Liver (tissue), 3 donors: ENCODE data around the gene RAPGEF2.

Experiments used
- CTCF ChIP-seq: fragments of 150-350 bp; IDR thresholded peaks from 2 replicates; pipeline ENCODE4 v1.5.1; 2017; ENCODE audit warnings: improper control_type of control experiment, low read depth, low read length; ENCODE audit not compliant: missing input control
- GABPA ChIP-seq, 2 donors: IDR thresholded peaks in 1 of 2; conservative IDR thresholded peaks in 1 of 2; 2 replicates each; pipeline ENCODE4 v1.6.1; 2016; ENCODE audit warnings: antibody characterized with exemption in 2 of 2, mild to moderate bottlenecking in 1 of 2, moderate library complexity in 1 of 2
- JUND ChIP-seq, 2 donors: IDR thresholded peaks; 2 replicates each; pipeline ENCODE4 v1.6.1; 2016; ENCODE audit warnings: antibody characterized with exemption in 2 of 2
- RAD21 ChIP-seq, 2 donors: IDR thresholded peaks; 2 replicates each; pipeline ENCODE4 v1.6.1; 2016; ENCODE audit warnings: antibody characterized with exemption in 2 of 2, mild to moderate bottlenecking in 2 of 2
- SP1 ChIP-seq: IDR thresholded peaks from 2 replicates; pipeline ENCODE4 v1.6.1; 2018; ENCODE audit warnings: antibody characterized with exemption, mild to moderate bottlenecking
- TAF1 ChIP-seq: conservative IDR thresholded peaks from 2 replicates; pipeline ENCODE4 v1.6.1; 2016; ENCODE audit warnings: antibody characterized with exemption, mild to moderate bottlenecking
- TF ChIP-seq, protein P1 (sequence below): IDR thresholded peaks from 2 replicates; pipeline ENCODE4 v1.6.1; 2016; ENCODE audit warnings: antibody characterized with exemption
- donor health status: healthy.
- donor health status: healthy.

DNA sequence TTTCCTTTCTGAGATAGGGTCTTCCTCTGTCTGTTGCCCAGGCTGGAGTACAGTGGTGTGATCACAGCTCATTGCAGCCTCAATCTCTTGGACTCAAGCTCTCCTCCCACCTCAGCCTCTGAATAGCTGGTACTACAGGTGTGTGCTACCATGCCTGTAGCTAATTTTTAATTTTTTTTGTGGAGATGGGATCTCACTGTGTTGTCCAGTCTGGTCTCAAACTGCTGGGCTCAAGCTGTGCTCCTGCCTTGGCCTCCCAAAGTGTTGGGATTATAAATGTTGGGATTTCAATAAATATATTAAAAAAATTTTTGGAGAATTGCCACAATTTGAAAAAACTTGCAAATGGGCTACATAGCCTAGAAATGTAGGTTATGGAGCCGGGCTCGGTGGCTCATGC lies 18.5 kb downstream of the RAPGEF2 start:
- TF ChIP-seq CTCF (no peak), SP1 (no peak), RAD21 (IDR thresholded peaks at IDR 0.05) (no peak), GABPA (IDR thresholded peaks at IDR 0.05 in 1 of 2, conservative IDR thresholded peaks at IDR 0.05 in 1 of 2) (no peak), TAF1 (no peak), JUND (IDR thresholded peaks at IDR 0.05) (no peak)
- TF ChIP-seq, protein P1, sequence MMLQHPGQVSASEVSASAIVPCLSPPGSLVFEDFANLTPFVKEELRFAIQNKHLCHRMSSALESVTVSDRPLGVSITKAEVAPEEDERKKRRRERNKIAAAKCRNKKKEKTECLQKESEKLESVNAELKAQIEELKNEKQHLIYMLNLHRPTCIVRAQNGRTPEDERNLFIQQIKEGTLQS: no peak
